MG63 (cell line): ENCODE data around the gene SMAGP. TPM values are rescaled to one million over a fixed set of nuclear protein-coding genes. Genes with fewer than 3 reads are reported as not detected.
A peak's percentile ranks its signal among the peaks of the same experiment; 100 is the strongest.
"Not testable (repeated sequence)": the region's sequence is repeated elsewhere in the genome, so short reads cannot be mapped to it uniquely, and the experiment has no call there.

Experiments
- DNase-seq: peaks from one replicate; pipeline ENCODE4 v3.0.0-alpha.2; 2020
- H3K27me3 ChIP-seq: fragments of 250-450 bp; sonication (Bioruptor Pico); 2 replicates; pipeline ENCODE4 v1.5.1; 2020; ENCODE audit warnings: mild to moderate bottlenecking, moderate library complexity
- H3K36me3 ChIP-seq: fragments of 250-450 bp; sonication (Bioruptor Pico); 2 replicates; pipeline ENCODE4 v1.5.1; 2020; ENCODE audit warnings: mild to moderate bottlenecking, moderate library complexity
- H3K4me3 ChIP-seq: fragments of 250-450 bp; sonication (Bioruptor Pico); 2 replicates; pipeline ENCODE4 v1.5.1; 2020; ENCODE audit warnings: mild to moderate bottlenecking, moderate library complexity
- H3K9me3 ChIP-seq: fragments of 250-450 bp; sonication (Bioruptor Pico); 2 replicates; pipeline ENCODE4 v1.5.1; 2020; ENCODE audit warnings: mild to moderate bottlenecking, moderate library complexity
- total RNA-seq: library from RNA; depleted of rRNA; stranded (reverse); fragments of >200 nt; shearing (Covaris generic); gene quantifications from 2 replicates; pipeline ENCODE4 v1.2.3, GENCODE V29; 2014; ENCODE audit warnings: low replicate concordance

The SMAGP gene
- total RNA-seq, 1 experiment from 2014 or later: 2.1 TPM

DNA sequence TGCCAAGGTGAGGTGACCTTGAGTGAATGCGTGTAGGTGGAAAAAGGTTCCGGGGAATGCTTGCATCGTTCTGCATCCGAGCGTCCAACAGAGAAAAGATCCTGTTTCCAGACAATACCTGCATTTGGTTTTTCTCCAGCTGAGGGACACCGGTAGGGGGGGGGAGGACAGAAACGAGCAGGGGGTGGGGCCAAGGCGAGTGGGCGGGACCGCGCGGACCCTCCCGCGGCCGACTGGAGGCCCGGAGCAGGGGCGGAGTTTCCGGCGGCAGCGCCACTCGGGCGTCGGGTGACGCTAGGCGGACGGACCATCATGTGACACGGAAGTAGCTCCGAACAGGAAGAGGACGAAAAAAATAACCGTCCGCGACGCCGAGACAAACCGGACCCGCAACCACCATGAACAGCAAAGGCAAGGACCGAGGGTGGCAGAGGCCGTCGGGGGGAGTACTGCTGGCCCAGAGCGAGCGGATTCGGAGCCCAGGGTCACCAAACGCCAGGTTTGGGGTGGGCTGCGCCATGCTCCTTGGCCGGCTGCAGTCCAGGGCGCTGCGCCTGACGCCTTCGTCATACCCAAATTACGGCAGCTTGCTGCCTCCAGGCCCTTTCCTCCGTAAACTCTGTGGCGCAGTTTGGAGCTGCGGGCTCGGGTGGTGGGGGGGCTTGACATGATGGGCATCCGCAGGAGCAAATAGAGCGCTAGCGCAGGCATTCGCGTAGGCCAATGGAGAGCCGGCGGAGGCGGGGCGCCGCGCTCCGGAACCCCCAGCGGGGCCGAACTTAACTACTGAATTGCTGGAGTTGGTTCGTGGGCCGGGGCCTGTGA, 31.5 kb downstream of the SMAGP start, which contains the start of gene DAZAP2:
TSS of gene DAZAP2 (plus strand) at position 317 of the 825 bp plus-strand sequence. CDS start at position 399, 82 bp downstream.
- Histone ChIP-seq H3K4me3 (peak within 1 kb of the TSS; percentile 100), H3K36me3 (peaks cover 37% of the 10 kb centered on the region), H3K27me3 (no peaks in the 10 kb centered on the region), H3K9me3 (no peaks in the 10 kb centered on the region)
- peak; percentile 95 for DNase-seq

GRCh38 chr12:51238037-51238509, 32.1 kb downstream of the SMAGP start:
- DNase-seq: no peak
- Histone ChIP-seq H3K9me3 (no peaks in the 10 kb centered on the region), H3K4me3 (peak overlapping the region; percentile 100), H3K36me3 (peaks cover 33% of the 10 kb centered on the region), H3K27me3 (no peaks in the 10 kb centered on the region)

- peaks cover 4% of the 10 kb centered on the region for H3K36me3 ChIP-seq
- H3K9me3 ChIP-seq: no peaks in the 10 kb centered on the region
- no peak for DNase-seq
- no peak overlapping the region for H3K4me3 ChIP-seq
- H3K27me3 ChIP-seq: no peaks in the 10 kb centered on the region
These were observed 35.7 kb downstream of the SMAGP start for GRCh38 chr12:51234530-51234929.

DNA sequence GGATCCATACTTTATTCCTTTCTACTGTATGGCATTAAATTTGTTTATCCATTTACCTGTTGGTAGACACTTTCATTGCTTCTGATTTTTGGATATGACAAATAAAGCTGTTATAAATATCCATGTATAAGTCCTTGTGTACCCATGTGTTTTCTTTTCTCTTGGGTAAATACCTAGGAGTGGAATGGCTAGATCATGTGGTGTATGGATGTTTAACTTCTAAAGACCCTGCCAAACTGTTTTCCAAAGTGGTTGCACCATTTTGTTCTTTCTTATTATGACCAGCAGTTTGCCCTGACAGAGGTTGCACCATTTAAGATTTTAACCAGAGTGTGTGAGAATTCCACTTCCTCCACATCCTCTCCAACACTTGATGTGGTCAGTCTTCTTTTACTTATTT, 37.6 kb downstream of the SMAGP start:
- no peaks in the 10 kb centered on the region for H3K27me3 ChIP-seq
- H3K4me3 ChIP-seq: no peak overlapping the region
- no peak for DNase-seq
- H3K36me3 ChIP-seq: no peaks in the 10 kb centered on the region
- no peaks in the 10 kb centered on the region for H3K9me3 ChIP-seq

- Histone ChIP-seq H3K36me3 (no peaks in the 10 kb centered on the region), H3K4me3 (no peak overlapping the region), H3K27me3 (no peaks in the 10 kb centered on the region), H3K9me3 (no peaks in the 10 kb centered on the region)
- DNase-seq: no peak
These were observed 41.0 kb downstream of the SMAGP start for GRCh38 chr12:51229116-51229809.

DNA sequence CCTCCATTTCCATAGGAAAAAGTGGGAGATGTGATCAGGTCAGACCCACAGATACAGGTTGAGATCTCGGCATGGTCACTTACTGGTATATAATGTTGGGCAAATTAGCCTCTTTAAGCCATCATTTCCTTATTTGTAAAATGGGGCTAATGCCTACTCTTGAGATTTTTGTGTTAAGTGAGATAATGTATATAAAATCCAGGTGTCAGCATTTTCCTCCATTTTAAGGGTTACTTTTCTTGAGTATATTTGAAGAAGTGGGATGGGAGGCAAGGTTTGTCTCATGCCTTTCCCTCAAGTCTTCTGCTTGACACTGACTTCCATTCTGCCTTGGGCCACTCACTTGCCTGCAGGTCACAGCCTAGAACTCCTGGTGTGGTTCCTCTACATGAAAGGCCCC, 42.3 kb downstream of the SMAGP start:
- Histone ChIP-seq H3K9me3 (no peaks in the 10 kb centered on the region), H3K4me3 (no peak overlapping the region), H3K27me3 (no peaks in the 10 kb centered on the region), H3K36me3 (no peaks in the 10 kb centered on the region)
- DNase-seq: no peak

DNA sequence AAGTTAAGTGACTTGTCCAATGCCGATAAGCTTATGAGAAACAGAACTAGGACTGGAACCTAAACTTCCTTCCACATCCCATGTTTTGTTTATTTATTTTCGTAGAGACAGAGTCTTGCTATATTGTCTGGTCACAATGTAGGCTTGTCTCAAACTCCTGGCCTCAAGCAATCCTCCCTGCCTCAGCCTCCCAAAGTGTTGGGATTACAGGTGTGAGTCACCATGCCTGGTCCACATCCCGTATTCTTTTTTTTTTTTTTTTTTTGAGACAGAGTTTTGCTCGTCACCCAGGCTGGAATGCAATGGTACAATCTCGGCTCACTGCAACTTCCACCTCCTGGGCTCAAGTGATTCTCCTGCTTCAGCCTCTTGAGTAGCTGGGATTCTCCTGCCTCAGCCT, 43.1 kb downstream of the SMAGP start:
- not testable (repeated sequence) for H3K4me3 ChIP-seq, H3K27me3 ChIP-seq, H3K36me3 ChIP-seq, H3K9me3 ChIP-seq, DNase-seq

- Histone ChIP-seq H3K4me3 (no peak overlapping the region), H3K9me3 (no peaks in the 10 kb centered on the region), H3K27me3 (no peaks in the 10 kb centered on the region), H3K36me3 (no peaks in the 10 kb centered on the region)
- DNase-seq: no peak
These were observed 44.4 kb downstream of the SMAGP start for GRCh38 chr12:51225771-51226170.

GRCh38 chr12:51225234-51225633, 45.0 kb downstream of the SMAGP start:
- Histone ChIP-seq H3K4me3 (no peak overlapping the region), H3K27me3 (no peaks in the 10 kb centered on the region), H3K9me3 (no peaks in the 10 kb centered on the region), H3K36me3 (no peaks in the 10 kb centered on the region)
- no peak for DNase-seq

- no peak for DNase-seq
- no peaks in the 10 kb centered on the region for H3K27me3 ChIP-seq
- H3K4me3 ChIP-seq: no peak overlapping the region
- H3K36me3 ChIP-seq: no peaks in the 10 kb centered on the region
- no peaks in the 10 kb centered on the region for H3K9me3 ChIP-seq
These were observed 45.6 kb downstream of the SMAGP start for GRCh38 chr12:51224625-51225024.

- Histone ChIP-seq H3K36me3 (no peaks in the 10 kb centered on the region), H3K9me3 (no peaks in the 10 kb centered on the region), H3K4me3 (no peak overlapping the region), H3K27me3 (no peaks in the 10 kb centered on the region)
- DNase-seq: no peak
These were observed 47.8 kb downstream of the SMAGP start for GRCh38 chr12:51222461-51222860.

DNA sequence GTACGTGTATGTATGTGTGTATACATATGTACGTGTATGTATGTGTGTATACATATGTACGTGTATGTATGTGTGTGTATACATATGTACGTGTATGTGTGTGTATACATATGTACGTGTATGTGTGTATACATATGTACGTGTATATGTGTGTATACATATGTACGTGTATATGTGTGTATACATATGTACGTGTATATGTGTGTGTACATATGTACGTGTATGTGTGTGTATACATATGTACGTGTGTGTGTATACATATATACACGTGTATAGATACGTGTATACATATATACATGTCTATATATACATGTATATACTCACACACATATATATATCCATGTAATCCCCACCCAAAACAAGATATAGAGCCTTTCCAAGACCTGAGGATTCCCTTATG, 50.4 kb downstream of the SMAGP start:
- DNase-seq, H3K36me3 ChIP-seq, H3K27me3 ChIP-seq, H3K9me3 ChIP-seq, H3K4me3 ChIP-seq: not testable (repeated sequence)

- H3K27me3 ChIP-seq: no peaks in the 10 kb centered on the region
- 0 out of 2 replicates have a peak, but pooled peaks cover 2% of the 10 kb centered on the region for H3K36me3 ChIP-seq
- no peak for DNase-seq
- peak overlapping the region; percentile 69 for H3K4me3 ChIP-seq
- H3K9me3 ChIP-seq: no peaks in the 10 kb centered on the region
These were observed 50.9 kb downstream of the SMAGP start for GRCh38 chr12:51219322-51219721.

GRCh38 chr12:51218607-51219161, 51.5 kb downstream of the SMAGP start:
- Histone ChIP-seq H3K27me3 (no peaks in the 10 kb centered on the region), H3K36me3 (0 out of 2 replicates have a peak, but pooled peaks cover 2% of the 10 kb centered on the region), H3K4me3 (peak overlapping the region; percentile 69), H3K9me3 (no peaks in the 10 kb centered on the region)
- DNase-seq: peak; percentile 16

DNA sequence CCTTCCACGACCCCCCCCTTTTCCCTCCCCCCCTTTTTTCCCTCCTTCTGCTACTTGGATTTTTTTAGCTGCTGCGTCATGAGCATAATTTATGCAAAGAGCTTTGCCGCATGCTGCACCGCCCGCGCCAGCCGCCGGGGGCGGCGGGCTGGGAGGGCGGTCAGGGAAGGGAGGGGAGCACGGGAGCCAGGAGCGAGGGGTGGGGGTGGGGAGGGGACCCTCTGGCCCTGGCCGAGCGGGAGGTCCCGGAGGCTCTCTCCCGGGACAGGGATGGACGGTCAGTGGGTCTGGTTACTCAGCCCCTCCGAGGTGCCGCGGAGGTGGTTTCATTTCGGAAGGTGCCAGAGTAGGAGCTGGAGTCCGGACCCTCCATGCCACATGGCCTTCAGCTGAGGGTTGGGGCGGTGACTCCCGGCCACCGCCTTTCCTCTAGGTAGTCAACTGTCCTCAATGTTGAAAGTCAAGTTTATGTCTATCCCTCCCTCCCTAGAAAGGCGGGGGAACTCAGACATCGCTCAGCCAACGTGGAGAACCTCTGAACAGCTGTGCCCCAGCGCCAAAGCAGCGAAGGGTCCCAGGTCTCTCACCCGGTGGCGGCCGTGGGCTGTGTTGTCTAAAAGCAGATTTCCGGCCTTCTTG, 52.1 kb downstream of the SMAGP start, which contains the start of gene POU6F1:
TSS of gene POU6F1 (minus strand) at position 95 of the 639 bp plus-strand sequence. CDS start 11,226 bp downstream, outside the sequence.
- no peaks in the 10 kb centered on the region for H3K27me3 ChIP-seq
- H3K9me3 ChIP-seq: no peaks in the 10 kb centered on the region
- H3K4me3 ChIP-seq: peak within 1 kb of the TSS; percentile 69
- 0 out of 2 replicates have a peak, but pooled peaks cover 2% of the 10 kb centered on the region for H3K36me3 ChIP-seq
- peak; percentile 77 for DNase-seq

DNA sequence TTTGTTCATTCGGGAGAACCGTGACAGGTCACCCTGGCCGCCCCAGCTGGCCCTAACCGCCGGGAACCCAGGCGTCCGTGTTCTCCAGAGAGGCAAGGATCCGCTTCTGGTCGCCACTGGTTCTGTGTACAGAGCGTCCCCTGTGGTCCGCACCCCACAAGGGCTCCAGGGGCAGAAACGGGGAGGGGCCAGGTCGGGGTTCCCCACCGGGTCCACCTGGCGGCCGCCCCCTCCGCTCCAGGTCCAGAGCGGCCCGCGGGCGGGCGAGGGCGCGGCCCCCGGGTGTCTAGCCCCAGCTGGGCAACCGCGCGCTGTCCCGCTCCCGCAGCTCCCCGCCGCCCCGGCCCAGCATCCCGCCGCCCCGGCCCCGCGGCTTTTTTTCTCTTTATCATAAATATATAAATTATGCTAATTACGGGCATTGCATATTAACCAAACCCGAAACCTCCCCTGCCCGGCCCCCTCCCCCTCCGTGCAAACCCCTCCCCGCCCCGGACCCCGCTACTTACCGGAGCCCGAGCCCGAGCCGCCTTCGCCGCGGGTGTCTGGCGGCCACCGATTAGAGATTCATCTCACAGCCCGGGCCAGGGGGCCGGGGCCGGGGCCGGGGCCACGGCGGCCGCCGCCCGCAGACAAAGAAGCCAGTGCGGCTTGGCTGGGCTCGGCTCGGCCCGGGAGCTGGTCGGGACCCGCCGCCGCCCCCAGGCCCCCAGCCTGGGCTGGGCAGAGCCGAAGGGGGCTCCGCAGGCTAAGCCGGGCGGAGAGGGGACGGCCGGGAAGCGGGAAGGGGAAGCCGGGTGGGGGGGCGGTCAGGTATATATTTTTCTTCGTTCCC, 52.9 kb downstream of the SMAGP start:
- peak overlapping the region; percentile 69 for H3K4me3 ChIP-seq
- H3K9me3 ChIP-seq: no peaks in the 10 kb centered on the region
- 0 out of 2 replicates have a peak, but pooled peaks cover 2% of the 10 kb centered on the region for H3K36me3 ChIP-seq
- H3K27me3 ChIP-seq: no peaks in the 10 kb centered on the region
- peak; percentile 61 for DNase-seq
